ENCODE results near the gene STX8.

Gene STX8

DNA sequence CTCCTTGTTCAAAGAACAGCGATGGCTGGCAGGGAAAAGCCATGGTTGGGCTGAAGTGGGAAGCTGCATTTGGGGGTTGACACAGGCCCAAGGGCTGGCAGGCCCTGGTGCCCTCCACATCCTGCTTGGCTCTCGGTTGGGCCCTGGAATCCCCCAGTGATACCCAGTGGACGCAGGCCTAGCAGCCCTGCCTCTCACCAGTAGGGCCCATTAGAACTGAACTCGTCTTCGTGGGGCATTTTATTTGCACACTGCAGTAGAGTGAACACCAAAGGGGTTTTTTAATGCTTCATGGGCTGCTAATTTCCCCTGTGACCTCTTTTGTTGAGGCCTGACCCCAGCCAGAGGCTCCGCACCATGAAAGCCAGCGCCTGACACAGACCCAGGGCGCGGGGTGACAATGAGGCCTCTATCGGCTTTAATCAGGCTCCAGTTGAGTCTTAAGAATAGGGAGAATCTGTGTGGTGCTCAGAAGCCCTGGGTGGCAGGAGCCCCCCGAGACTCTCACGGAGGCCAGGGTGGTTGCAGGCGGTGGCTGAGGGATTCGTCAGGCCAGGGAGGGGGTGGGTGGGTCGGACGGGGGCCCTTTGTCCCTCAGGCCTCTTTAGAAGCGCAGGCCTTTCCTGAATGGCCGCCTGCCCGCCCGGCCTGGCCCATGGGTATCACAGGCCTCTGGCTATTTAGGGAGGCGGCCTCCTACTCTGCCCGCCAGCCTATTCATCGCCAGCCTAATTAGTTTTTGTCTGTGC lies 355.0 kb downstream of the STX8 start:
- no peak for DNase-seq

DNA sequence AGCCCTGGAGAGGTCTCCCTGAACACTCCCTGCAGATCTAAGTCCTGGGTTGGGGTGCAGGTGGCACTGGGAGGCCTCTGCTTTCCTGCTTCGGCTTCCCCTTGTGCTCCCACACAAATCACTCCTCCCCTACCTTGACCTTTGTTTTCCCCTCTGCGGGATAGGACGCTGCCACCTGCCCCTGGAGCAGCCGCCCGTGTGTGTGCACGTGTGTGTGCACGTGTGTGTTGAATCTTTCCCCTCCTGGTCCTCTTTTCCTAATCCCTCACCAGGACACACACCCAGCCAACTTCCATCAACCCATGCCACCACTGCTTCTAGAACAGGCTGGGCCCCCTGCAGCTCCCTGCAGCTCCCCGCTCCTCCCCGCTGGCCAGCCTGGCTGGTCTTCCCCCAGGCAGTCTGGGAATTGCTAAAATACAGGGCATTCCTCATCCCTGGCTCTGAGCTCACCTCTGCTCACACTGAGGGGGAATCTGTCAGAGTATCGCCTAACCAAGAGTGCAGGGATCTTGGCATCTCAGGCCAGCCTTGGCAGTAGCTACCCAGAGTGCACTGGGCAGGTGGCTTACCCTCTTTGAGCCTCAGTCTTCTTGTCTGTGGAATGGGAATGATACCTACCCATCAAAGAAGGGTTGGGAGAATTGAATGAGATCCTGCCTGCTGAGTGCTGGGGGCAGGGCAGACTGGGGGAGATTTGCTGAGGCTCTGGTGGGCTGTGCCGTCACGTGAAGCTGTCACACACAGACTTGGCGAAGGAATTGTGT lies 355.8 kb downstream of the STX8 start:
- DNase-seq = no peak

DNA sequence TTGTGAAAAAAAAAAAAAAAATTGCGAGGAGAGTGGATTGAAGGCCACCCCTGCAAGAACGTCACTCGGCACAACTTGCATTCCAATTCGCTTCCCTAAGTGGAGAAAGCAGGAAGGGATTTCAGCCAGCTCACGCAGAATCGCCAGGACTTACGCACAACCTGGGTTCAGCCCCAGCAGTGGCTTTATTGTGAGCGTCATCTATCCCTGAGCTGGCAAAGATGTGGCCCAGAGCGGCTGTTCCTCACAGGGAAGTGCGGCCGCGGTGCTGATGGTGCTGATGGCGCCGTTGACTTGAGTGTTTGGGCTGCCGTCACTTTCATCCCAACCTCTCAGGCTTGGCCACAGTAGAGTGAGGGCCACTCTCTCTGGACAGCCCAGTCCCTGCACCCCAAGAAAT lies 356.7 kb downstream of the STX8 start:
- DNase-seq = no peak

DNA sequence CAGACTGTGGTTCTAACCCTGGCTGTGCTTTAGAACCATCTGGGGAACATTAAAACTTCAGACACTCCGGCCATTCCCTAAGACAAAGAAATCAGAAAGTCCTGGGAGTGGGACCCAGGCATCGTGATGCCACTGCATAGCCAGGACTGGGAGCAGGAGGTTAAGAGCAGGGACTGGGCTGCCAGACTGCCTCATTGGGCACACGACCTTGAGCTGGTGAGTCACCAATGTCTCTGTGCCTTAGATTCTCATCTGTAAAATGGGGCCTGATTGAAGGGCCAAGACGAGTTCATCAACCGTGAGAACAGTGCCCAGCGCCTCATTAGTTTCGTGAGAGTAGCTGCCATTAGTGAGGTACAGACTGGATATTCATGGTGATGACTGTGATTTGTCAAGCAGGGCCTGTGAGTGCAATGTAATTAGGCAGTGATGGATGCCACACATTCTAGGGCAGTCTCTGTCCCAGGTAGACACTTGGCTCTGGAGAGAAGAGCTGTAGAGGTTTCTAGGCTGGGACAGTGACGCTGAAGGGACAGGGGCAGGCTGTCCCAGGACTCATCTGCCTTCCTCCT lies 357.5 kb downstream of the STX8 start:
- no peak for DNase-seq

DNA sequence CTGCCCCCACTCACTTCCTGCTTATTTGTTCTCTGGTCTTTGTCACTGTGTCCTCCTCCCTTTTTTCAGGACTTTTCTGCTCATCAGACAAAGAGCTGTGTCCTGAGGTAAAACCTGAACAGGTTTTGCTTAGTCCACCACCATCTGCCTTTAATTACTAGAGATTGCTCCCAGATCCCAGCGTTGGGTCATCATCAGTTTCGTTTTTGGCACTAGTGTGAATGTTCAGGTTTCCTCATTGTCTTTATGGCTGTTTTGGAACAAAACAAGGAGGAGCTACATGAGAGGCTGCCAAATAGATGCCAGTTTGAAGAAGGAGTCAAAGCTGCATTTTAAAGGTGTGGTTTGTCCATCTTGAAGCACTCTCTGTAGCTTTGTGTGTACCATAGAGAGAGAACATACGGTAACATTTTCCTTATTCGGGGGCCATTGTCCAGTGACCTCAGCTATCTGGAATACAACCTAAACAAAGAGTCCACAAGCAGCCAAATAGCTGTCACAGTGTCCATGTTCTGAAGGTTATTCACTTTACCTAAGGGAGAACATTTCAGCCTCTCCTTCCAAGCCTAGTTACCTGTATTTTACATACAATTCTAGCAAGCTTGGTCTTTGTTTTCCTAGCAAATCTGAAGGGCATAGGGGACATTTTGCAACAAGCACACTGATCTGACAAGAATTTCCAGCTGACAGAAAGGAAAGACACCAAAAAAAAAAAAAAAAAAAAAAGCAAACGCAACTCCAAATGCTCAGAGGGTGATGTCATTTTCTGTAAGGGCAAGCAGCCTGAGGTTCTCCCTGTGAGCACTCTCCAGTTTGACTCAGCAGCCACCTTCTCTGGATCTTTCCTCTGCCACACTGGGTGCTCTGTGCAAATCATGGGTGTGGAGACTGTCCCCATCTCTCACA lies 358.2 kb downstream of the STX8 start:
- no peak for DNase-seq

DNA sequence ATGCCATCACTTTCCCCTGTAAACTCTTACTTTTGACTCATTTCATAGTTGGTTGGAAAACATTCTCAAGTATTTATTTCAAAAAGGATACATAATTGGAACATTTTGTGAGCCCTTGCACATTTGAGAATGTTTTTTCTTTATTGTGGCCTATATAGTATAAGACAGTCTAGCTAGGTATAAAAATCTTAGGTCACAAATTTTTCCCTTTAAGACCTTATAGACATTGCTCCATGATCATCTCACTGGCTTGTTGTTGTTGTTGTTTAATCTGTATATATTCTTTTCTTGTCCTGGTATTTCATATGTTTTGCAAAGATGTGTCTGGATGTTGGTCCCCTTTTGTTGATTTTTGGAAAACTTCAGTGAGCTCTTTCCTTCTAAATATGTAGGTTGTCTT lies 360.2 kb downstream of the STX8 start:
- no peak for DNase-seq

DNA sequence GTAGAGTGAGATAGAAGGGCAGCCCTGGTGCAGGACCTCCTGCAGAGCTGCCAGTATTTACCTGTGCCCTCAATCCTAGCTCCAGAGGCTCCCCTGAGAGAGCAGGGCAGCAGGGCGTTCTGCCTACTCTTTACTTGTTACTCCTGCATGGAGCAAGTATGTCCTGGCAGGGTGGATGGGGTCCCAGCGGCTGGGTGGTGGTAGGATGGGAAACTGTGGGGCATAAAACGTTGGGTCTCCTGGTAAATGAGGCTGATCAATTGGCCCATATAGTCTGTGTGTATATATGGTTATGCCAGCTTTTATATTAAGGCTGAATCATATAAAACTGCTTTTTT lies 362.3 kb downstream of the STX8 start:
- DNase-seq = no peak

DNA sequence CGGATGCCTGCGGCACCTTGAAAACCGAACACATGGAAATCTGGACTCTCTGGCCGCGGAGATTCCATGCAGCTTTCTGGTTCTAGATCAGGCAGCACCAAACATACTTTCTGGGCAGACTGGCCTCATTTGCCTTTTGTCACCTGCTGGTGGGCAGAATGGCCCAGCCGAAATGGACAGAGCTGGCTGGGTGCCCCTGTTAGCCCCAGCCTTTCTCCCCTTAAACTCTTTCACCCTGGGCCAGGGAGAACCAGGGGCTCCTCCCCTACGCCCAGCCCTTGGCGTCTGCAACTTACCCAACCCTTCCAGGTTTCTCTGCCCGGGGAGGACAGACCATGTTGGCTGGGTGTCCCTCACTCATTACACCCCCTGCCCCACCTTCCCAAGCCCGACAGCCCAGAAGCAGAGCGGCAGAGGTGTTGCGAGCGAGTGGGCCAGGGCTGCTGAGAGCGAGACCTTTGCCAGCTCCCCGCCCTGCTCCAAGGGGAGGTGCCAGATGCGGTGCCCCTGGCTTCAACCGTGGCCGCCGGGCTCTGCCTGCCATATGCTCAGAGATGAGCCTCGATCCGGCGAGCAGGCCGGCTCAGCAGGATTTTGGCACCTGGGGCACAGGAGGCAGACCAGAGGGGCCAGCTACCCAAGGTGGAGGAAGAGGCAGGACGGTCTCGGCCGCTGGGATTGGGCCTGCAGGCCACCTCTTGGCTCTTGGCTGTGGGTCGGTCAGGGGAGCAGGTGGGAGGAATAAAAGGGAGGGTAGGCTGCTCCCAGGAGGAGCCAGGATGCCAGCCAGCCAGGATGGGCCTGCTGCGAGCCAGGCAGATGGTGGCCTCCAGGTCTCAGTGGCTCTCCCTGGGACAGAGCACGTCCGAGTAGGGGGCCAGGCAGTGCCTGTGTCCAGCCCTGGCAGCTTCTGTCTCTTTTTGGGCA lies 363.0 kb downstream of the STX8 start:
- DNase-seq = no peak

DNA sequence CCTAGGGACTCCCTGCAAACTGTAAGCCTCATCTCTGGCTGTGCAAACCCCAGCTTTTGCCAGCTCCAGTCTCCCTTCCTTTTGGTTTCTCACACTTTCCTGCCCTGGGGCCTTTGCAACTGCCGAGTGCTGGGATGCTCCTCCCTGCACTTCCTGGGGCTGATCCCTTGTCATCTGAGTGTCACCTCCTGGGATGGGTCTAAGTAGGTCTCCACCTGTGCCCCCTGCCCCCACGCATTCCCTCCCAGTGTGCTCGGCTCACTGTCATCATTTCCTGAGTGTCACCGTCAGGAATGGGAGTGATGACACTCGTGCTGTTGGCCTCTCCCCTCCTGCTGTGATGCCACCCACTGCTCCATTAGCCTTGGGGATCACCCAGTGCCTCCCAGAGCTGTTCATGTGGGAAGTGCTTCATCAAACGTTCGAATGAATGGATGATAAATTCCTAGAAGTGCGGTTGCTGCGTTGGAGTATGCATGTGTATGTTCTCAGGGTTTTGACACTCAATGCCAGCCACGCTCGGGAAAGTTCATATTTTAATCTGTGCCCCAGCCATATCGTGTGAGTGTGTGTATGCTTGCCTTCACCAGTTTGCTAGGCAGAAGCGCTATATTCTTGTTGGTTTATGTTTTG lies 364.4 kb downstream of the STX8 start:
- no peak for DNase-seq

DNA sequence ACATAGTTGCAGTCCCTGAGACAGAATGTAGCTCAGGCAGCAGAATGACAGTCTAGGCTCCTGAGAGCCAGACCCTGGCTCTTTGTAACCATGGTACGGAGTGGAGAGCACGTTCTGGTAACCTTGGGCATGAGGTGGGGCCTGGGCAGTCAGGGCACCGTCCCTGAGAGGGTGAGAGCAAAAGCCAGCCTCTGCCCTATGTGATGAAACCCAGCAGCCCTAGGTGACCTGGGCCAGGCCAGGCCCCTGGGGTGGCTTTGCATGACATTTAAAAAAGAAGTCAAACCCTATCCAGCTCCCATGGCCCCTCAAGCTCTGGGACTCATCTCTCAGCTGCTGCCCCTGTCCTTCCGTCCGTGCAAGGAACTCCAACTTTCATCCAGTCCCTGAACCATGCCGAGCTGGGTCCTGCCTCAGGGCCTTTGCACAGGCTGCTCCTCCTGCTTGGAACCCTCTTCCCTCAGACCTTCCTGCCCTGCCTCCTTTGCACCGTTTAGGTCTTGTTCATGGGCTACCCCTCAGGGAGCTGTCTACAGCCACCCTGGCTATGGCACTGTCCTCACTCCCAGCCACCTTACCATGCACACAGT lies 365.7 kb downstream of the STX8 start:
- DNase-seq = no peak

DNA sequence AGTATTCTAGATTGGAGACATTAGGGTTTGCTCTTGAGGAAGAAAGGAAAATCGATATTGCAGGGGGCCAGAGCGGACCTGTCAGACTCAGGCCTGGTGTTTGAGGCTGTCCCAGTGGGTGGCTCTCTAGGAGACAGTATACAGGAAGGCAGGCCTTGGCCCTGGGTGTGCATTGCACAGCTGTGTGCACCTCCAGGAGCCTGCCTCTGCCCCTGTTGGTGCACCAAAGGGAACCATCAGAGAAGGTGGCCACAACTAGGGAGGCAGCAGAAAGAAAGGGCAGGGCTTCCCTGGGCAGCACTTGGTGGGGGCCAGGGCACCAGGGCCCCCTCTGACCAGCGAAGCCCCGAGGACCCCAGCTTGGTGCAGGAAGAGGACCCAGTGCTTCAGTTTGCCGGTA lies 366.3 kb downstream of the STX8 start:
- no peak for DNase-seq

DNA sequence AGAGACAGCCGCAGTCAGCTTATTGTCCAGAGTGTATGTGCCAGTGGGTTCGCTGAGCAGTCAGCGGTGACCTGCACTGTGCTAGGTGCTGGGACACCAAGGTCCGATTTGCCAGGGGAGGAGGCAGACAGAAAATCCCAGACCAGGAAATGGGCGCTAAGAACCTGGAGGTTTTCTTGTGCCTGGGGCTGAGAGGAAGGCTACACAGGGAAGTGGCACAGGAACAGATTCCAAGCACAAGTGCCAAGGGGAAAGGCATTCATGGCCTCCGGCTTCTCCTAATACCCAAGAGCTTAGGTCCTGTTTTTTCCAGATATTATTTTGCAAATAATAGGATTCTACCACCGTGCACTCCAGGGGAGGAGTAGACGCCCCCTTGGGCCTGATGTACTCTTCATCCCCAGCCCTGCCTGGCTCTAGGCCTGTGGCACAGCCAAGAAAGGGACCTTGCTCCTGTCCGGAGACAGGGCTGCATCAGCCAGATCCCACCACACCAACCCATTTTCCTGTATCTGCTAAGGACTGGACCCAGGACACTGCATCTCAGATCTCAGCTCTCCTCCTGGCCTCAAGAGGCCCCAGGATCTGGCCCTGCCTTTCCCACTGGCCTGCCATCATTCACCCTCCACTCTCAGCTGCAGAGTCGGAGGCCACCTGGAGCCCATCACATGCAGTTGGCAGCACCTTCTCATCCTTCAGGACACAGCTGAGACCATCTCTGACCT lies 367.1 kb downstream of the STX8 start:
- no peak for DNase-seq

DNA sequence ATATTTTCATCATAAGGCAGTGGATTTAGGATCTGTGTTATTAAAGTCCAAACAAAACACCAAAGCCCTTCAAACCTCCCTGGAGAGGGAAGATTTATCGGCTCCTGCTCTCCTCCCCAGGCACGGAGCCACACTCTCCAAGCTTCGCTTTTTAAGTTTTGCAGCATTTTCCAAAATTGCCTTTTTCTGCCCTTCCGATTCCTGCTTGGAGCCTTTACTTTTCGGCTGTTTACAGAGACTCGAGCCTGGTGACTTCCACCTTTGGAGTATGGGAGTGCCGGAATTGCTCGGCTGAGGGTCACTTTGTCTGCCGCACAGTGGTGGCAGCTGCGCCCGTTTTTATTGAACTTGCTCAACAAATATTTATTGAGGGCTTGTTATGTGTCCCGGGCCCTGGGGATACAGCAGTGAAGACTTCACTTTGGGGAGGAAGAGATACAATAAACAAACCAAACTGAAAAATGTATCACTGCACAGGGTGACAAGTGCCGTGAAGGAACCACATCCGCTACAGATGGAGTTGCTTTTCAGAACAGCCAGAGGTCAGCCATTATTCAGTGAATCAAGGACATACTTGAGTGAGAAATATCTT lies 368.8 kb downstream of the STX8 start:
- no peak for DNase-seq

DNA sequence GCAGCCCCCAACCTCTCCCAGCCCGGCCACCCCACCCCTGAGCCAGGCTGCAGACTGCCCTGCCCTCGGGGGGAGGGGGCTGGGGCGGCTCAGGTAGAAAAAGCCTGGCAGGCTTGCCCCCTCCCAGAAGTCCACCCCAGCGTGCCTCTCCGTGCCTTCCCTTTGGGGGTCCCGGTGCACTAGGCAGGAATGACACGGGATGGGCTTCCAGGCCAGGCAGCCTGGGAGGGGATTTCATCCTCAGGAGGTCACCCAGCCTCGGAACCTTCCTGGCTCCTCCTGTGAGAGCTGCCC lies 369.3 kb downstream of the STX8 start:
- no peak for DNase-seq

DNA sequence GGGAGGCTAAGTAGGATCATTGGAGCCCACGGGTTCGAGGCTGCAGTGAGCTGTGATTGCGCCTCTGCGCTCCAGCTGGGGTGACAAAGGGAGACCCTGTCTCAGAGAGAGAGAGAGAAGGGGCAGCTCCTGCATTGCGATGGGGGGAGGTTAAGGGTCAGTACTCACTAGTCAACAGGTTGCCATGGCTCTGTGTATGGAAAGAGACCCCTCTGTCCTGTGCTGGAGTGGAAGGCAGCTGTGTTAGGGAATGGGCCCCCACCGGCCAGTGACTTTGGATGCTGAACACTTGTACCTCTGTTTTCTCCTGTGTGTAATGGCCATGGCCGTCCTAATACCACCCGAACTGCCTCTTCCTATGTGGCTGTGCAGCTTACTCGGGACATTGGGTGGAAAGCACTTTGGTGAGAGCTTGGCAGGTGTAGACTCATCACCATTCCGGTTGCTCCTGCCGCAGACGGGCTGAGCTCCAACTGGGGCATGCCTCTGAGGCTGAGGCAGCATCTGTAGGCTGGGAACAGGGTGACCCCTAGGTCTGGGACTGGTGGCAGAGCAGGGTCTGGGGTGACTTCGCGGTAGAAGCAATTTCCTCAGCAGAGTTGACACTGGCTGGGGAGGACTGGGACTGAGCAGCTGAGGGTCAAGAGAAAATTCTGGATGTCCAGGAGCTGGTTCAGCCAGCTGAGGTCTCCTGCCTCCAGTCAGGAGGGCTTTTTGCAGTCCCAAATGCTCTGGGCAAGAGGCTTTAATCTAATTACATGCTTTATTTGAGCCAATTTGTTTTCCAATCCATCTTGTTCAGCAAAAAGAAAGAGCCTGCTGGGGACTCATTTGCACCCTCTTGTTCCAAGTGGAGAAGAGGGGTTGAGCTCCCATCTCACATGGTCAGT lies 369.9 kb downstream of the STX8 start:
- no peak for DNase-seq

DNA sequence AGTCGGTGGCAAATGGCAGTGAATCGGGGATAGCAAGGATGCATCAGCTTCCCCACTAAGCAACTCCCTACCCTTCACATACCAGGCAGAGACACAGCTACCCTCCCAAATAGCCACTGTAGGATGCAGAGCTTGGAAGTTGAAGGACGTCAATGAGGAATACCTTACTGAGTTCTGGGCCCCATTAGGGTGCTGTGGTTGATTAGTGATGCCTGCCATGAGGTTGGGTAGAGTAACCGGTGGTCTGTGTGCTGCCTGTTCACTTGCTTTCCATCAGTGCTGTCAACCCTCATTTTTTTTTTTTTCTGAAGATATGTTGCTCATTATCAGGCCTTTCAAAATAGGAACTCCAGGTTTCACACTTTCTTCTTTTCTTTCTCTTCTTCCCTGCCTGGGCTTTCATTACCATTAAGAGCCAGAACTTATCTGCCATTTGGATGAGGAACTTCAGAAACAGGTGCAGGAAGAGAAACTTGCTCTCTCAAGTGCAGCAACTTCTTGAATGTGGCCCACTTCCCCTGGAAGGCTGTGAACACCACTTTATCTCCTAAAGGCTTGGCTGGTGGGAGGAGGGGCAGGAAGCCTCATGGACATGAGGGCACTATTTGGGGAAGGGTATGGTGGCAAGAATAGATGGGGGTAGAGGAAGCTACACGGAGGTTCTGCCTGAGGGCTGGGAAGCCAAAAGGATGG lies 370.8 kb downstream of the STX8 start:
- no peak for DNase-seq

DNA sequence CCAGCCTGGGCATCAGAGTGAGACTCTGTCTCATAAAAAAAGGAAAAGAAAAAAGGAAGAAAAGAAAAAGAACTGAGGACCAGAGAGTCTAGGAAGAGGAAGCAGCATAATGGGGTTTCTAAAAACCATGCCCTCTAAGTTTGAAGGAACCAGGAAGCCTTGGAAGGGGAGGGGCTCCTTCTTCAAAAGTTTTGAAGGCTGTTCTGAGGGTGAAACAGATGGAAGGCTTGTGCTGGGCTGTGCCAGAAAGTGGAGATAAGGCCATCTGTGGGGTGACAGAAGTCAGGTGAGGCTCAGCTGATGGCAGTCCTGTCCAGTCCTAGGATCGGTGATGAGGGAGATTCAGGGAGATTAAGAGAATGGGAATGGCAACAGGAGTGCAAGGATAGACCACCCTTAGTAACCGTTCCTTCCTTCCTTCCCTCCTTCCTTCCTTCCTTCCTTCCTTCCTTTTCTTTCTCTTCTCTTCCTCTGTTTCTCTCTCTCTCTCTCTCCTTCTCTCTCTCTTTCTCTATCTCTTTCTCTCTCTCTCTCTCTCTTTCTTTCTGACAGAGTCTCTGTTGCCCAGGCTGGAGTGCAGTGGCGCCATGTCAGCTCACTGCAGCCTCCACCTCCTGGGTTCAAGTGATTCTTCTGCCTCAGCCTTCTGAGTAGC lies 371.7 kb downstream of the STX8 start:
- no peak for DNase-seq

DNA sequence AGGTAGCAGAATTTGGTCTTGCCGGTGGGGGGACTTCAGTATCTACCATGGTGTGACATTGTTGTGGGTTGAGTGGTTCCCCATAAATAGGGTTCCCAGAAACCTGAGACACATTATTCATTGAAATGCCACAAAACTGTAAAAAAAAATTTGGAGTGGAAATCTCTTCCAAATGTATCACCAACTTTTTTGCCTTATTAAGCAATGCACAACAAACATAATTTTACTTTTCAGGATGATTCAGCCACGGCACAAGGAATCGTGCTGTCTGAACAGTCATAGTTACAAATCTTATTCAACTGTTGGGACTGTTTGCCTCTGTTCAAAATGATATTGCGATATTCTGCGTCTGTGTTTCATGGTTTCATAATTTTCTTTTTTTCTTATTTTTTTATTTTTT lies 373.1 kb downstream of the STX8 start:
- DNase-seq = no peak

All from activated naive CD4-positive, alpha-beta T cell (primary cell).